Ureter (tissue), 1 donor: ENCODE measurements around the gene EXOC4. TPM values are rescaled to one million over a fixed set of nuclear protein-coding genes. Genes with fewer than 3 reads are reported as not detected.

ENCODE experiments used
- DNase-seq: peaks from one replicate; pipeline ENCODE4 v3.0.0-alpha.2; 2020; ENCODE audit warnings: low spot score
- total RNA-seq: library from RNA; stranded (reverse); gene quantifications from one replicate; pipeline ENCODE4 v1.2.4, GENCODE V29; 2023
- donor health status: DM: yes; HTN: yes; CAD: no.

EXOC4 gene
- total RNA-seq, 1 donor from 2014 or later = 145 TPM

DNA sequence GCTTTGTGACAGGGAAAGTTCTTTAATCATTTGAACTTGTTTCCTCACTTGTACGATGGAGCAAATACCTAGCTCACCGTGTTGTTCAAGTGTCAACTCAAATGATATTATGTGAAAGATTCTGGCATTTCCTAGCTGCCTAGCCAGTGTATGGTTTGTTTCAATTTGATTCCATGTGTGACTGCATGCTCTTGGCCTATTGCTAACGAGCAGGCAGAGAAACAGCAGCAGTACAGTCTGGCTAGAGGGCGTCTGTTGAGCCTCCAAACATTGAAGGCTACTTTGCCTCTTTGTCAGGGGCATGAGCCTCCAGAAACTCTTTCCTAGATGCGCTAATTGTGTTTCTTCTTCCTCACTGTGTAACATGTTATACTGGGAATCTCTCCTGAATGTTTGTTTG is 417.4 kb downstream of the EXOC4 start:
- no peak for DNase-seq

DNA sequence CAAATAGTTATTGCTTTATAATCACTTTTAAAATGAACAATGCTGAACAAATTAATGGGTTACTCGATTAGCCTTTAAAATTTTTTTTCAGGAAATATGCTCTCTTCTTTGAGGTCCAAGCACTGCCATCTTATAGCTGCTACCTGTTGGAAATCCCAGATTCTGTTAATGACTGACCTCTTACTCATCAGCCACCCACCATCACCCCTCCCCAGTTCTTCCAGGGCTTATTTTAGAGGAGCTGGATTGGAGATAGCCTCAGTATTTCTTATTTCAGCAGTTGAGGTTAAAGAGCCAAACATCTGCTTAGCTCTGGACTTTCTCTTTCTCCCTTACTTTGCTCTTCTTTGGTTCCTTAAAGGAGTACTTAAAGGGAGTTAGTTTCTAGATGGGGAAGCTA is 420.0 kb downstream of the EXOC4 start:
- no peak for DNase-seq

DNA sequence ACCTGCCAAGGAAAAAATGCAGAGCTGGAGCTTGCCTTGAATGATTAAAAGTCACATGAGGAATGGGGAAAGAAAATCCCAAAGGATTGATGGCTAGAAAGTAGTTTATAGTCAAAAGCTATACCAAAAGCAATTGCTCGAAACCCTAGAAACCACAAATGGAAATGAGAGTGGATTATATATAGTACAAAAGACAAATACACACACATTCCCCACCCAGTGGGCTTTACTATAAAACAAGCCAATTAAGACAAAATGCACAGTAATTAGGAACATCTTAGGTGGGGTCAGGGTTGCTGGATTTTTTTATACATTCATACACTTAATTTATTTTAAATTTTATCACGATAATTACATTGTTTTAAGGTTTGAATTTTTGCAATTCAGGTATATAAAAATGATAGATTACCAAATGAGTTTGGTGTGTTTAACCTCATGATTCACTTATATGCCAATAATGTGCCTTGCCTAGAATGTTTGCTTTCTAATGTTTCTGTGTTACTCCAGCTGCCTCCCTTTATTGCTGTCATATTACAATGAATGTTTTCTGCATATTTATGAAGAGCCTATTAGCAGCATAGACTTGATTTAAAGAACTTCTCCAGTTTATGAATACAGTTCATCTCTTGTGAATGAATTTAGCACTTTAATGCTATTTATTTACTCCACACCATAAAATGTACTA is 421.3 kb downstream of the EXOC4 start:
- no peak for DNase-seq

- no peak for DNase-seq
Observed at GRCh38 chr7:133675510-133676218, 422.8 kb downstream of the EXOC4 start.

DNA sequence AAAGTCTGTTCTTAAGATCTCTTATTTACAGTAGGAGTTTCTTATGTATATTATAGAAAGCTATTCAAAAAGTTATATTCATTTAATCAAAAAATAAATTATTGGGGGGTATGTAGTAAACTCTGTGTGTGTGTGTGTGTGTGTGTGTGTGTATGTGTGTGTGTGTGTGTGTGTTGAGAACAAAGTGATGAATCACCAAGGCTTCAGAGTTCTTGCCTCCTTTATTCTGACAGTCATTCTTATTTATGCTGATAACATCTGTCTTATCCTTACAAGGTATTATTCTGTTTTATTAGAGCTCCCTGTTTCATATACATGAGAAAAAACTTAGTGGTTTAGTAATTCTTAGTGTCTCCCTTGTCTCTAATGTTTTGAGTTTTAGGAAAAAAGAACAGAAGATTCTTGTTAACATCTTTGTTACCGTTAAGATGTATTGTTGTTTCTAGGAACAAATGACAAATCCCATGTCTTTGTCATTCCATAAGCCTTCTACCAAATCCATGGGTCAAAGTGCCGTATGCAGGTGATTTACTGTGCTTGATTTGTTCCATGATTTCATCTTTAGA is 424.0 kb downstream of the EXOC4 start:
- DNase-seq = no peak

- DNase-seq = no peak
Observed at GRCh38 chr7:133678137-133678814, 425.4 kb downstream of the EXOC4 start.

GRCh38 chr7:133679977-133680376 is 427.1 kb downstream of the EXOC4 start:
- DNase-seq = no peak

DNA sequence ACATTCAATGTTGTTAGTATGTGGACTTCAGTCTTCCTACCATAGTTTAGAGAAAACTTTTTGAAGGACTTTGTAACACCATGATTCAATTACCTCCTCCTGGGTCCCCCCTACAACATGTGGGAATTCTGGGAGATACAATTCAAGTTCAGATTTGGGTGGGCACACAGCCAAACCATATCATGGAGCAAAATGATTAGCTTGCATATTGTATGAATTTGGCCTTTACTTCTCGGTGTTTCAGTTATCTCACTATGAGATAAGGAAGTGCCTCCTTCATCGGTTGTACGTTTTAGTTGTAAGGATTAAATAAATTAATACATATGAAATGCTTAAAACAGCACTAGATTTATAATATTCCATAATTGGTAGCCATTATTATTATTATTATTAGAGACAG is 428.7 kb downstream of the EXOC4 start:
- DNase-seq = no peak

- DNase-seq = no peak
Observed at GRCh38 chr7:133682364-133683181, 429.7 kb downstream of the EXOC4 start.

- DNase-seq = no peak
Observed at GRCh38 chr7:133683182-133683454, 430.2 kb downstream of the EXOC4 start.

DNA sequence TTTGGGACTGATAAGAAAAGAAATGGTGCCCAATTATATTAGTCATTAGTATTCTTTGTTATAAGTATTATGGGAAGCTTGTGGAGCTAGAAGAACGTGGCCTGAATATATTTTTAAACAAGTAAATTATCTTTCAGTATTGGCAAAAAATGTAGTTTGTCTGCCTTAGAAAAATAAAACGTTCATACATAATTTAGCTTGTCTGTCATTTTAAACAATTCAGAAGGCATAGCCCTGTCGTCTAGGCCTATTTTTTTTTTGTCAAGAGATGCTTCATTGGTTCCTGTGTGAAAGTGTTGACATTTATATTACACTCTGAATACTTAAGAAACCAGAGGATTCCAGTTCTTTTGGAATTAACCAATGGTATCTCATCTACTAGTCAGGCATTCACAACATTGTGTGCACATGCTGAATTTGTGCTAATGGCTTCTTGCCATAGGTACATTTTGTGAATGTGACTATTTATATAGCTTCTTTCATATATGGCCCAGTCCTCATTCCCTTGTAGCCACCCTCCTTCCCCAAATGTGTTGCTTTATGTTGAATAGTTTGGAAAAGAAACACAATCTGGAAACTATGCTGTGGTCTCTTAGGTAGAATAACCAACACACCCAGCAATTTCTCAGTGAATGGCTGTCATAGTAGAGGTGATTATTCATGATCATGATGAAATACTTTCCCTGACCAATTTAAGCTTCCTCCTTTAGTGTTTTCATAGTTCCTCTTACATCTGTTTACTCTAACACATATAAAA is 435.8 kb downstream of the EXOC4 start:
- DNase-seq = no peak

- DNase-seq = no peak
Observed at GRCh38 chr7:133690740-133691139, 437.9 kb downstream of the EXOC4 start.

GRCh38 chr7:133691727-133692610 is 439.1 kb downstream of the EXOC4 start:
- no peak for DNase-seq

DNA sequence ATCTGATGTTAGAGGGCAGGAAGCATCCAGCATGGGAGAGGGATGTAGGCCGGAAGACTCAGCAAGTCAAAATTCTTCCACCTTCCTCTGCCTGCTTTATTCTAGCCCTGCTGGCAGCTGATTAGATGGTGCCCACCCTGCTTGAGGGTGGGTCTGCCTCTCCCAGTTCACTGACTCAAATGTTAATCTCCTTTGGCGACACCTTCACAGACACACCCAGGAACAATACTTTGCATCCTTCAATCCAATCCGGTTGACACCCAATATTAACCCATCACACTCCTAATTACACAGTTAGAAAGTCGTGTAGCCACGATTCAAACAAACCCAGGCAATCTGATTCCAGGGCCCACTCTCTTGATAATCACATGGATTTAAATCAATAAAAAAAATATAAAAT is 440.4 kb downstream of the EXOC4 start:
- DNase-seq = no peak

GRCh38 chr7:133696056-133696455 is 443.2 kb downstream of the EXOC4 start:
- DNase-seq = no peak

- DNase-seq = no peak
Observed at GRCh38 chr7:133697585-133697984, 444.7 kb downstream of the EXOC4 start.

DNA sequence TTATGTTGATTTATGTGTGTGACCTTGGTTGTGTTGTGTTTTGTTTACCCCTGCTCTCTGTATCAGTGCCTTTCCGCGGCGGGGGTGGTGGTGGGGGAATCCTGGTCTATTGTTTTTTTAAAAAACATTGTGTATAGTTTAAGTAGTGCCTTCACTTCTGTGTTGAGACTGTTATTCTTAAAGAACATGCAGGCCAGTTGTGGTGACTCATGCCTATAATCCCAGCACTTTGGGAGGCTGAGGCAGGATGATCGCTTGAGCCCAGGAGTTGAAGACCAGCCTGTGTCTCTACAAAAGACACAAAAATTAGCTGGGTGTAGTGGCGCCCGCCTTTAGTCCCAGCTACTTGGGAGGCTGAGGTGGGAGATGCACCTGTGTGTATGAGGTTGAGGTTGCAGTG is 445.2 kb downstream of the EXOC4 start:
- DNase-seq = no peak

DNA sequence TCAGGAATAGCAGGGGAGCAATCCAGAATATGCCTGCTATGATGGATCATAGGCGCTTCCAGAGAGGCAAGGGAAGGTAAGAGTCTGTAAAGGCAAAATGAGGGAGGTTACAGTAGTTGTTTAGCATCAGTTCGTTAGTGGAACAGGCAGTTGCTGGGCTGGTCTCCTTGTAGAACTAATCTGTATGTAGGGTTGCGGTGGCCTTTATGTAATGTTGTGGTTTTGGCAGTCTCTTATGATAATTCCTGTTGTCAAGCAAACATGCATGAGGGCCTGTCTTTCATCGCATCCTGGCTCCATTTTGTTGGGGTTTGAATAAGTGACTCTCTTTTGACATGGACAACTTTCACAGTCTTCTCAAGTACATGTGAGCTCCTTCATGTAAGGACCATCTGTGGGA is 446.5 kb downstream of the EXOC4 start:
- DNase-seq = no peak

- DNase-seq = no peak
Observed at GRCh38 chr7:133702078-133702477, 449.2 kb downstream of the EXOC4 start.

DNA sequence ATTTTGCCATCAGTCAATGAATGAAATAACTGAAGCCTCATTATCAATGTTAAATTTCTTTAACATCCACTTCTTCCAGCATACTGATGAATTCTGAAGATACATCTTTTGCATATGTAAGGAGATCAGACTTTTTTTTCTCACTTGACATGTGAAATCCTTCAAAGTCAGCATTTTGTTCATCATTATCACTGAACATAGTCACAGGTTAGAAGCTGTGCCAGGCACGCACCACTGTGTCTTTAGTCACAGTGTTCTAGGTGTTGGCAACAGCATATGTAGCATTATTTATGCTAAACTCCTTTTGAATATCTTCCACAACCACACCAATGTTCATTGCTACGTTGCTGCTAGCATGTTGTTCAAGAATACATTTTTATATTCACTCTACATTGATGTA is 450.1 kb downstream of the EXOC4 start:
- no peak for DNase-seq
